NOMO-1 treated with DMSO at 0.1 percent for 48 hours (cell line): ENCODE results near the gene CRYAA.
"Not testable (repeated sequence)": the region's sequence is repeated elsewhere in the genome, so short reads cannot be mapped to it uniquely, and the experiment has no call there.

Experiments used
- DNase-seq: peaks from one replicate; lab custom pipeline; 2025; ENCODE audit not compliant: unreplicated experiment; lab: John Stamatoyannopoulos, UW

CRYAA gene

DNA sequence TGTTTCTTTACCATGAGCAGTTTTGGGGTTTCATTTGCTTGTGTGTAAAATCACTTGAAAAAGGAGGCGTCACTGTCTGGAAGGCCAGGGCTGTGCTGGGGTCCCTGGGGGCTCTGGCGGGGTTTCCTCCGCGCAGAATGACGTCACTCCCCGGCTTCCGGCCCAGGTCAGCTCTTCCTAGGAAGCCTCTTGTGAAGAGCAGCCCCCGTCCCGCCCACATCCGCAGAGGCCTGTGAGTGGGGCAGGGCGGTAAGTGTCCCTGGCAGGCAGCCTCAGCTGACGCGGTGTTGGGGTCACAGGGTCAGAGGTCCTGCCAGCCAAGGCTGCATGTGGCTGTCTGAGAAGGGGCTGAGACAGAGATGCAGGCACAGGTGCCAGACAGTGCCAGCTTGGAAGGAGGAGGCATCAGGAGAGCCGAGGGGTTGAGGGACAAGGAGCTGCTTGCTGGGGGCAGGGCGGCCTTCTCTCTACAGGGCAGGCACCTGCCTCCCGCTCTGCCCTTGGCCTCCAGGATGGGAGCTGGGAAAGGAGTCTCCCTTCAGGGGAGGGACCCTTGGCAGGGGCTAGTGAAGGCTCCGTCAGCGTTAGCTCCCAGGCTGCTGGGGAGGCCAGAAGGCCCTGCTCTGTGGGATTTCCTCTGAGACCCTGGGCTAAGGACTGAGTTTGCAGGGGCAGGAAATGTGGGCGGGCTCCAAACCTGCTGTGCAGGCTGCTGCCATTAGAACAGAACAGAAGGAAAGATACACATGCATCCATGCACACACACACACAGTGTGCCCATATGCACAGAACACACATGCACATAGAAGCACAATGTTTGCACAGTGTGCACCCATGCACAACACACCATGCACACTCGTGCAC lies 8.5 kb downstream of the CRYAA start:
- DNase-seq: not testable (repeated sequence)

DNA sequence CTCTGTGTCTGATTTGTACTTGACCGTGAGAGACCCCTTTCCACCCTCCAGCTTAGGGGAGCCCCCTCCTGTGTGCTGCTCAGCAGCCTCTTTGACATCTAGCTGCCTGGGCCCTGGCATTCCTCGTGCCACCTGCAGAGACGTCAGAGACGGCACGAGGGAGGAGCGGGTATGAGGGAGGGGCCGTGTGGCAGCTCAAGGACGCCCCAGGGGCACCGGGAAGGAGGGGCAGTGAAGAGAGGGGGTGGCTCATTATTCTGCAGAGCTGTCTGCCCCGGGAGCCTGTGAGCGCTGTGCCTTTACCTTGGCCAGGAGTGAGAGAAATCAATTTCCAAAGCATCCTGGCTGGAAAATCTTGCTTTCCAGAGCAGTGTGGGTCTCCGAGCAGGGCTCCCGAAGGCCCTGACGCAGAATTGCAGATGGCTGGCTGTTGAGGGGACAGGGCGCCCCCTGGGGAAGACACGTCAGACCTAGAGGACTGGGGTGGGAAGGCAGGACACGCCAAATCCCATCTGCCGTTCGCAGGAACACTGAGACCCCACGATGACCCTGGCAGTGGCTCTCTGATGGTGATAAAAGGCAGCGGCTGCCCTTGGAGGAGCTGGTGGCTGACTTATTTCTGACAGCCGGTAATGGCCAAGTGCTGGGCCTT lies 9.5 kb downstream of the CRYAA start:
- not testable (repeated sequence) for DNase-seq

DNA sequence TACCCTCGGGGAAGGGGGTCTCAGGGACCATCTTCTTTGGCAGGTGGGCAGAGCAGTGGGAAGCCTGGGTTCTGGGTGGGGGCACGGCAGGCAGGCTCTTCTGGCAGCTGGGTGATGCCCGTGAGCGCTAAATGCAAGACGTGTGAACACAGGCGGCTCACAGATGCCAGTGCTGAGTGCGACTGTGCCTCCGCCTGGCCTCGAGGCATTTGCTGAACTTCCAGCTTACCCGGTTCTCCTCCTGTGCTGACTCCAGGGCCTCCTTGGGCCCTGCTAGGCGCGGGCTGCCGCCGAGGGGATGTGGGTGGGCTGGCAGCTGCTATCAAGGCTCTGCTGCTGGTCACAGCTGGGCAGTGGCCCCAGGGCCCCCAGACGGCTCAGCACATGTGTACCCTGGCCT lies 12.2 kb downstream of the CRYAA start:
- not testable (repeated sequence) for DNase-seq

DNA sequence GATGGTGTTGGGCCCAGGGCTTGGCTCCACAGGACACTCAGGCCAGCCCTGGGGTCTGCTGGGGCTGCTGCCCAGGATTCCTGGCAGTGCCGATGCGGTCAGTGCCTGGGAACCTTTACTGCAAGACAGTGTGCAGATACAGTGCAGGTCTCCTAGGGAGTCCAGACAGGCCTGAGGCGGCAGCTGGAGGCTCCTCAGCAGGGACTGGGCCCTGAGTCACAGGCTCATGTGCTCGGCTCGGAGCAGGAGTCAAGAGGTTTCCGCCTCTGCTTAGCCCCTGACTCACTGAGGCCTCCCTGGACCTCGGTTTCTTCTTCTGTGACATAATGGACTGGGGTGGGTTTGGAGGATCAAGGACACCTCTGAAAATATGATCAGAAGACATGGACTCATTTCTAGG lies 18.5 kb downstream of the CRYAA start:
- not testable (repeated sequence) for DNase-seq

DNA sequence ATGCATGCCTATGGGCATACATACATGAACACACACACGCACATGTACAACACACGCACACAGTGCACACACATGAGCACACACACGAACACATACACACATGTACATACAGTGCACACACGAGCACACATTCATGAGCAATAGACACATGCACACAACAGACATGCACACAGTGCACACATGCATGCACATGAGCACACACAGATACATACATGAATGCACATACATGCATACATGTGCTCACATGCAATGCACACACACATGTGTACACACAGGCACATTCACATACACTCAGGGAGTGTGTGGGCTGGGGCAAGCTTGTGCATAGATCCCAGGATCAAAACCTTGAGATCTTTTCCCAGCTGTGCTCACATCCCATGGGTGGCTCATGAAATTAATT lies 18.9 kb downstream of the CRYAA start:
- no peak for DNase-seq

DNA sequence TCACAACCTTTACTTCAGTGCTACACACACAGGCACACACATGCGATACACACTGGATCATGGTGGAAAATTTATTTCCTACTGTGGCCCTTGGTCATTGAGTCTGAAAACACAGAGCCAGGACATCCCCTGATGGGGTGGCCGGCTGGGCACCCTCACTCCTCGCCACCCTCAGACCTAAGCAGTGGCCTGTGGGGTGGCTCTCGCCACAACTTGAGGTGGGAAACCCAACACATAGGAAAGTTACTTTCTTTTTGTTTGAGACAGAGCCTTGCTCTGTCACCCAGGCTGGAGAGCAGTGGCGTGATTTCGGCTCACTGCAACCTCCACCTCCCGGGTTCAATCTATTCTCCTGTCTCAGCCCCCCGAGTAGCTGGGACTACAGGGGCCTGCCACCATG lies 19.4 kb downstream of the CRYAA start:
- no peak for DNase-seq

DNA sequence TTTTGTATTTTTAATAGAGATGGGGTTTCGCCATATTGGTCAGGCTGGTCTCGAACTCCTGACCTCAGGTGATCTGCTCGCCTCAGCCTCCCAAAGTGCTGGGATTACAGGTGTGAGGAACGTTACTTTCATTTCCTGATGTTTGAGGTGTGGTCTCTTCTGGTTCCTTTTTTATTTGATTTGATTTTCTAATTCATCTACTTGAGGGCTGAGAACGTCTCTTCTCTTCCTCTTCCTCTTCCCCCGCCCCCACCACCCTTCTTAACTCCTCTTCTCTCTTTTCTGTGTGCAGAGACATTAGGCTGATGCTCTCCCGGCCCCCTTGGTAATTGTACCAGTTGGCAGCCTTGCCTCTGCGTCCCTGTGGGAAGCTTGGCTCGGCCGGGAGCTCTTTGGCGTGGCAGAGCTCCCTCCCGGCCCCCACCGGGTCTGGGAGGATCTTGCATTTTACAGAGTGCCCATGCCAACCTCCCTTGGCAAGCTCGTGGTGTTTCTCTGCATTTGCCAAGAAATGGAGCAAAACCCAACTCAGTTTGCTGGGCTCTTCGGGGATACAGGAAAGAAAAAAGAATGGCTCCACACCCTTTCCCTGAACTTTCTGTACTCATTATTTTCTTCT lies 19.9 kb downstream of the CRYAA start:
- DNase-seq: peak; percentile 19

DNA sequence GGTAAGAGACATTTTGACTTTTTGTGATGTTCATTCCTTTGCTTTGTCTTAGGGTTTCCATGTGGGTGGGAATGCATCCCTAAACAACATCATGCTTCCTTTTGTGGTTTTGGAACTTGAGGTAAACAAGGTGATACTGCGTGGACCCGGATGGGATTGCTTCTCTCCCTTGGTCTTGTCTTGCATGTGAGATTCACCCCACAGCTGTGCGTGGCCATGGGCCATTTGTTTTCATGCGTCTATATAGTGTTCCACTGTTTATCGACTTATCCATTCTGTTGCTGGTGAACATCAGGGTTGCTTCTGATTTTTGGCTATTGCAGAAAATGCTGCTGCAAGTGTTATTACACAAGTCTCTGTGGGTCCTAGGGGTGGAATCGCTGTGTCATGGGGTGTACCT lies 21.1 kb downstream of the CRYAA start:
- no peak for DNase-seq

DNA sequence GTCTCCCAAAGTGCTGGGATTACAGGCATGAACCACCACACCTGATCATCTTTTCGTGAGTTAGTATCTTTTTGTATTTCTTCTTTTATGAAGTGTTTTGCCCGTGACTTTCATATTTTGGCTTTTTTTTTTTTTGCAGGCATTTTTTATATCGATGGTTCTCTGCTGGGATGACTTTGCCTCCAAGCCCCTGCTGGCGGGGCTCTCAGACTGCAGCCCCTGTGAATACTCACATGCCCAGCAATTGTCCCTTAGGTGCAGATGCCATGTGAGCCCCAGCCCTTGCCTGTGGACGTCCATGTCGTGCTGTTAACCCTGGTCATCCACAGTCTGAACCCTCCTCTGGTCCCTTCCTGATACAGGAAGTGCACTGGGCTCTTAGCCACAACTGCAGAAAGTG lies 21.7 kb downstream of the CRYAA start:
- no peak for DNase-seq

DNA sequence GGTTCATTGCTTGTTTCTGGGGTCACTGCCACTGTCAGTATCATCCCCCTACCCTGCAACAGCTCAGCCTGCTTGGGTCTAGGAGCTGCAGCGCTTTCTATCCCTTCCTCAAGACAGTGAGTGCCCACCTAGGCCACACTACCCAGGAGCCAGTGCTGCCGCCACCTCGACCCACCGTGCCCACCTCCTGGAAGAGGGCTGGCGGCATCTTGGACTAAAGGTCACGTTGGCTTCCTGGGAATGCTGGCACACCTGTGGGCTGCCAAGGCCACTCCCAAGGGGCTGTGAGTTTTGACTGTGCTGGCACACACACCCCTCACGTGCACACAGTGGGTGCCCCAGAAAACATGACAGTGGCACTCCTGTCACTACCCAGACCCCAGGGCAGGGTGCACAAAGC lies 22.1 kb downstream of the CRYAA start:
- no peak for DNase-seq

DNA sequence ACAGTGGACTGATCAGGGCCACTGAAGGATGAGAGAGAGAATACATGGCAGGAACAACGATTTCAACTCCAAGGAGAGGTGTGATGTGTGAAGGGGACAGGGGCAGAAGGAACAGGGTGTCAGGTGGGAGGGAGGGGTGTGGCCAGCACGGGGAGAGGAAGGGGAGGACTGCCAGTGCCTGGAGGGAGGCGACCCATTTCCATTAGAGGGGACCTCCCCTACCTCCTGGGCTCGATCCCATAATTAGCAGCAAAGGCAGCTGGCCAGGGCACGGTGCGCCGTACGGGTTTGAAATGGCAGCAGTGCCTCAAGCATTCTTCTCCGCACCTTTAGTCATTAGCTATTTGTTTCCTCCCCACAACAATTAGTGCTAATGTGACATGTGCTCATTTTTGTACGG lies 22.7 kb downstream of the CRYAA start:
- DNase-seq: no peak

DNA sequence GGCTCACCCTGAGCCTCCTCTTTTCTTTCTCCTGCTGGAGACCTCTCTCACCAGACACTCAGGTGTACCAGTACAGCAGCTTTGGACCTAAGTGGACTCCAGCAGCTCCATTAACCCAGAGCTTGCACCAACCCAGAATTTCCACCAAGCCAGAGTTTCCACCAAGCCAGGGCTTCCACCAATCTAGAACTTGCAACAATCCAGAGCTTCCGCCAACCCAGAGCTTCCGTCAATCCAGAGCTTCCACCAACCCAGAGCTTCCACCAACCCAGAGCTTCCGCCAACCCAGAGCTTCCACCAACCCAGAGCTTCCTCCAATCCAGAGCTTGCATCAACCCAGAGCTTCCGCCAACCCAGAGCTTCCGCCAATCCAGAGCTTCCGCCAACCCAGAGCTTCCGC lies 23.2 kb downstream of the CRYAA start:
- DNase-seq: no peak

DNA sequence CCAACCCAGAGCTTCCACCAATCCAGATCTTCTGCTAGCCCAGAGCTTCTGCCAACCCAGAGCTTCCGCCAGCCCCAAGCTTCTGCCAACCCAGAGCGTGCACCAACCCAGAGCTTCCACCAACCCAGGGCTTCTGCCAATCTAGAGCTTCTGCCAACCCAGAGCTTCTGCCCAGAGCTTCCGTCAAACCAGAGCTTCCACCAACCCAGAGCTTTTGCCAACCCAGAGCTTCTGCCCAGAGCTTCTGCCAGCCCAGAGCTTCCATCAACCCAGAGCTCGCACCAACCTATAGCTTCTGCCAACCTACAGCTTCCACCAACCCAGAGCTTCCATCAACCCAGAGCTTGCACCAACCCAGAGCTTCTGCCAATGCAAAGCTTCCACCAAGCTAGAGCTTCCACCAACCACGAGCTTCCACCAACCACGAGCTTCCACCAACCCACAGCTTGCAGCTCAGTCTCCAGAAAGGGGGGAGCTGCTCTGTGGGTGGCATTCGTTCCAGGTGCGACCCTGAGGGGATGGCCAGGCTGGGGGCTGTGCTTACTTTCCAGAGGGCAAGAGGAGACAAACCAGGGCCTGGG lies 23.8 kb downstream of the CRYAA start:
- no peak for DNase-seq

DNA sequence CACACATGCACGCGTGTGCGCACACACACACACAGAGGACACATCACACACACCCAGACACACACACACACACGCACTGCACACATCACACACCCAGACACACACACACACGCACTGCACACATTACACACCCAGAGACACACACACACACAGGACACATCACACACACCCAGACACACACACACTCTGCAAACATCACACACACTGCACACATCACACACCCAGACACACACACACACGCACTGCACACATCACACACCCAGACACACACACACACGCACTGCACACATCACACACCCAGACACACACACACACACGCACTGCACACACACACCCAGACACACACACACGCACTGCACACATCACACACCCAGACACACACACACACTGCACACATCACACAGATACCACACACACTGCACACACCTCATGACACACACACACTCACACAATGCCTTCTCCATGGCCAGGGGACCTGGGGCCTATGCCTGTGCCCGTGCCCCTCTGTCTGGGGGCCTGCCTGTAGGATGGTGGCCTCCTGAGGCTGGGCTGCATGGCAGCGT lies 24.4 kb downstream of the CRYAA start:
- DNase-seq: no peak

DNA sequence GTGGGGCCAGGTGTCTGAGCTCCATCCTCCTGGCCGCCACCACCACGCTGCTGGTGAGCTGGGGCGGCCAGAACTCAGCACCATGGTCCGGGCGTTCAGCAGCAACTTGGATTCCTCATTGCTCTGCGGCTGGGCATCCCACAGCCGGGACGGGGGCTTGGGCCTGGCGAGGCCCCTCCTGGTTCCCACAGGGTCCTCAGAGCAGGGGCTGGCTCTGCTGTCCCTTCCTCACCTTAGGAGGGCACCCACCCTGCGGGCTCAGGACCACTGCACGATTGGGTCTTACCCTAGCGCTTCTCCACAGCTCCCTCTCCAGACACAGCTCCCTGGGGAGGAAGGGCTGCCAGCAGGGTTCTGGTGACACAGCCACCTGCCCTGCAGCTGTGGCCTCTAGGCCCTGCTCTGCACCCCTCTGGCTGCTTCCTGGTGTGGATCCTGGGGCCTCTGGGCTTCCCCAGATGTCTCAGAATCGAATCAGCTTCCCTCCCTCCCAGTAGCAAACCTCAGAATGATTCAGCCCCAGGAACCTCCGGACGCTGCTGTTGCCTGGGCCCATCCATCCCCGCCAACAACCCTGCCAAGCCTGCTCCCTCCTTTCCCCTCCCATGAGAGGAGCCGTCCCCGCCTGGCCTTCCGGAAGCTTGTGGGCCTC lies 25.0 kb downstream of the CRYAA start:
- no peak for DNase-seq

DNA sequence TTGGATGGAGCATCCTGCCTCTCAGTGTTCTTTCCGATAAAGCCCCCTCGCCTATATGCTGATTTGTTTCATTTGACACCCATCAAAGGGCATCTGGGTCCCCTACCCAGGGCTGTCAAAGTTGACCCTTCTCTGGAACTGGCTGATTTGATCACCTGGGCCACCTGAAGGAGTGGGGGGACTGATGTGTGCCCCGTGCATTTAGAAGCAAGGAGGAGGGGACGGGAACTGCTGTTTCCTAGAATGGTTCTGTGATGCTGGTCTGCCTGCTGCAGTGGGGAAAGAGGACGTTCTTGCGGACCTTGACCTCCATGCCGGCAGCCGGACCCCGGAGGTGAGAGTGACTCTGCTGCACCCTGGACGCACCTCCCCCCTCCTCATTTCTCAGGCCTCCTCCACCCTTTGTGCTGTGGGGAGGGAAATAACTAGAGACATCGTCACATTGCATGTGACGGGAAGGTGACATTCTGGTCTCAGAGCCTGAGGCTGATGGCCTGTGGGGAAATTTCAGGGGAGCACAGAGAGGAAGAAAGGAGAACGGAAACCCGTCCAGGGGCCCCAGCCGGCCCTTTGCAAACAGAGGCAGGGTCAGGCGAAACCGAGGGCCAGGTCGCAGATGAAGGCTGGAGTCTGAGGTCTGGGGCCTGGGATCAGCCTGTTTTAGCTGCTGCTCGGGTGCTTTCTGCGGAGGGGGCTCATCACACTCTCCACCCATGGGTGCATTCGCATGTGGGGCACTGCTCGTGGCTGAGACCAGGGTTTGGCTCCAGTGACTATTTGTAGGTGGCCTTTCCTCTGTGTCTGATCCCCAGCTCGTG lies 25.7 kb downstream of the CRYAA start:
- peak; percentile 34 for DNase-seq

DNA sequence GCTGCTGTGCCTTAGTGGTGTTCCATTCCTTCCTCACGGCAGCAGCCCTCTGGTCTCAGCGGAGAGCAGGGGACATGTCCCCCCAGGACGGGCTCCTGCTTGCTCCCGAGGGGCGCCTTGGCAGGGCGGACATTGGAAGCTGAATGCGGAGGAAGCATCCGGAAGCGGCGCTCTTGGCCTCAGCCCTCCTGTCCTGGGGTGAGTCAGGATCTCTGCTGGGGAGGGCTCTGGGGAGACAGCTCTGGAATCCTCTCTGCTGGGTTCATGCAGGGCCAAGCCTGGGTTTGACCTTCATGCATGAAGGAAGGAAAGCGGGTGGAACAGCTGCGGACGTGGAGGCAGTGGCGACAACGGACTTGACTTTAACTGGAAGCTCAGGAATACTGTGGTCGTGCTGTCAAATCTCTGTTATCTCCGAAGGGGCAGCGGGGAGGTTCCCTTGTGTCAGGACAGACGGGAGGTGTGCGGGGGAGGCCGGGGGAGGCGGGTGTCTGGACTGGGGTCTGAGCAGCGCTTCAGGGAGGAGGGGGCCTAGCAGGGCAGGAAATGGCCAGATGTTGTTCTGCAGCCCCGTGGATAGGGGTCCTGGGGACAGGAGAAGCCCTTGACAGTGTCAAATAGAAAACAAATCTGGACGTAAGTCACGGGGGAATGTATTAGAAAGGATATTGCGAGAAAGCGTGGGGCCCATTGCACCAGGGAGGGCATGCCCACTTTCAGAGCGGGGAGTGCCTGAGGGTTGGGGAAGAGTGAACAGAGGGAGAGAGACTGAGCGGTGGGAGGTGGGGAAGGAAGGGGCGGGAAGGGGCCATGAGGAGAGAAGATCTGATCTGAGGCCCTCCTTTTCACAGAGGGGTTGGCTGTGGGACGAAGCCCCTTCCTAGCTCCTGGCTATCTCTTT lies 26.6 kb downstream of the CRYAA start:
- no peak for DNase-seq

DNA sequence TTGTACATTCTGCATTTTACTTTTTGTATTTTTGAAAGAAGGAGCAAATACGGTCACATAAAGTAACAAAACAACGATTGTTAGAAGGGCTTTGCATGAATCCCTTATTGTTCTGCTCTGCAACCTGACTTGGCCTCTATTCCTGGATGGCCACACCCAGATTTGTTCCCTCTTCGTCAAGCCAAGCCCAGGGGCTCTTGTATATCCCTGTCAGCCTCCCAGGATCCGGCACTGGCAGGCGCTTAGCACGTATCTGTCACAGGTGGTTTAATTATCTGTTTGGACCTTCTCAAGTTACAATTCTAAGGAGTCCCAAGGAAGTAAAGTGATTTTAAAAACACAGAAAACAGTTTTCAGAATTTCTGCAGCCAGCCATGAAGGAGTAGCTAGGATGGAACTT lies 28.0 kb downstream of the CRYAA start:
- no peak for DNase-seq

DNA sequence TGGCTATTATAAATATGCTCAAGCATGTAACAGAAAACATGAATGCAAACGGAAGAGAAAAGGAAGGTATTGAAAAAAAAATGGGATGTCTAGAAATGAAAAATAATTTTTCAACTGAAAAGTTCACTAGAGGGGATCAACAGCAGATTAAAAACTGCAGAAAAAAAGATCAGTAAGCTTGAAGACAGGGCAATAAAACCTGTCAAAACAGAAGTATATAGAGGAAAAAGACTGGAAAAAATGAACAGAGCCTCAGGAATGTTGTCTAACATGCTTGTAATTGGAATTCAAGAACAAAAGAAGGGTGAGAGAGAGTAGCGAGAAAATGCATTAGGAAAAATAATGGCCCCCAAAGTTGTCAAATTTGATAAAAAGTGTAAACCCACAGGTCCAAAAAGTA lies 29.6 kb downstream of the CRYAA start:
- DNase-seq: no peak
